ENCODE measurements around the gene RCAN1.

GRCh38 chr21:34558166-34558565, 56.7 kb downstream of the RCAN1 start:
- TF ChIP-seq CTCF (IDR thresholded peaks at IDR 0.05) (no peak), EP300 (IDR thresholded peaks at IDR 0.05) (no peak)
